IMR-90 (cell line): ENCODE results near the gene IRS2. TPM values are rescaled to one million over a fixed set of nuclear protein-coding genes. Genes with fewer than 3 reads are reported as not detected.
A peak's percentile ranks its signal among the peaks of the same experiment; 100 is the strongest.

Experiments
- ATAC-seq: fragments of 200-7000 bp; cut with Tn5 transposase; 2 replicates; pipeline ENCODE4 v1.9.1; 2020; ENCODE audit warnings: low read depth, mild to moderate bottlenecking, moderate library complexity
- BruUV-seq: library from RNA; stranded (reverse); fragments of 400-500 nt; replicated peaks from 2 replicates; lab custom pipeline; 2021; lab: Mats Ljungman, UMichigan
- CTCF ChIA-PET: fragments of 300-600 bp; formaldehyde crosslinking; extraction: SDS; loops from one replicate; lab custom pipeline; 2021; ENCODE audit warnings: antibody characterized with exemption; lab: Yijun Ruan, JAX
- POLR2A ChIA-PET: fragments of 300-600 bp; sonication (Branson Sonifier 250); formaldehyde crosslinking; loops from one replicate; lab custom pipeline; 2022; ENCODE audit warnings: antibody characterized with exemption; ENCODE audit not compliant: unreplicated experiment; lab: Charles Lee
- DNase-seq: peaks from one replicate; pipeline ENCODE4 v3.0.0; 2013
- H2AFZ ChIP-seq: replicated peaks from 2 replicates; pipeline ENCODE3; 2013; ENCODE audit warnings: low read length, mild to moderate bottlenecking; ENCODE audit not compliant: poor library complexity
- H2AK5ac ChIP-seq: 2 replicates; pipeline ENCODE4 v1.6.1; 2013; ENCODE audit warnings: low read depth, low read length, inconsistent platforms
- H2AK9ac ChIP-seq: replicated peaks from 2 replicates; pipeline ENCODE3; 2013; ENCODE audit warnings: mild to moderate bottlenecking, low read depth, low read length, moderate library complexity; ENCODE audit not compliant: poor library complexity
- H2BK120ac ChIP-seq: 2 replicates; pipeline ENCODE4 v1.6.1; 2013; ENCODE audit warnings: low read depth, low read length, inconsistent platforms
- H2BK15ac ChIP-seq: 3 replicates; pipeline ENCODE4 v1.6.1; 2013; ENCODE audit warnings: low read depth, low read length, inconsistent platforms
- H2BK20ac ChIP-seq: 2 replicates; pipeline ENCODE4 v1.6.1; 2013; ENCODE audit warnings: low read depth, mild to moderate bottlenecking, inconsistent platforms, low read length, moderate library complexity
- H2BK5ac ChIP-seq: 2 replicates; pipeline ENCODE4 v1.6.1; 2013; ENCODE audit warnings: mild to moderate bottlenecking, low read depth, low read length, inconsistent platforms; ENCODE audit not compliant: poor library complexity, severe bottlenecking
- H3K14ac ChIP-seq: replicated peaks from 2 replicates; pipeline ENCODE4 v1.6.1; 2013; ENCODE audit warnings: low read depth, low read length, inconsistent platforms
- H3K18ac ChIP-seq: 2 replicates; pipeline ENCODE4 v1.6.1; 2013; ENCODE audit warnings: low read depth, low read length, control low read depth
- H3K23ac ChIP-seq: 2 replicates; pipeline ENCODE4 v1.6.1; 2013; ENCODE audit warnings: low read depth, low read length, inconsistent platforms
- H3K27ac ChIP-seq: 2 replicates; pipeline ENCODE4 v1.5.1; 2013; ENCODE audit warnings: mild to moderate bottlenecking, control low read depth, low read length; ENCODE audit not compliant: insufficient read depth
- H3K27me3 ChIP-seq: 2 replicates; pipeline ENCODE4 v1.6.1; 2013; ENCODE audit warnings: low read length; ENCODE audit not compliant: control insufficient read depth, insufficient read depth
- H3K36me3 ChIP-seq: 2 replicates; pipeline ENCODE4 v1.6.1; 2013; ENCODE audit warnings: low read length, mixed read lengths; ENCODE audit not compliant: control insufficient read depth, insufficient read depth
- H3K4ac ChIP-seq: 2 replicates; pipeline ENCODE4 v1.6.1; 2013; ENCODE audit warnings: low read depth, low read length, inconsistent platforms
- H3K4me1 ChIP-seq: 2 replicates; pipeline ENCODE4 v1.6.1; 2013; ENCODE audit warnings: low read length, mixed read lengths; ENCODE audit not compliant: control insufficient read depth, insufficient read depth
- H3K4me2 ChIP-seq: 2 replicates; pipeline ENCODE4 v1.6.1; 2013; ENCODE audit warnings: low read depth, mild to moderate bottlenecking, control low read depth, low read length, moderate library complexity
- H3K4me3 ChIP-seq: 2 replicates; pipeline ENCODE4 v1.5.1; 2013; ENCODE audit warnings: low read depth, mild to moderate bottlenecking, control low read depth, low read length, moderate library complexity; ENCODE audit not compliant: insufficient read depth
- H3K56ac ChIP-seq: 2 replicates; pipeline ENCODE4 v1.6.1; 2013; ENCODE audit warnings: low read length, inconsistent platforms; ENCODE audit not compliant: insufficient read depth; ENCODE audit errors: extremely low read depth
- H3K79me1 ChIP-seq, 2 experiments: 2 replicates each; pipeline ENCODE4 v1.6.1; 2013; ENCODE audit warnings: low read length in 2 of 2, inconsistent platforms in 1 of 2, low read depth in 1 of 2
- H3K9ac ChIP-seq: 2 replicates; pipeline ENCODE4 v1.6.1; 2013; ENCODE audit warnings: low read depth, low read length, control low read depth
- H3K9me1 ChIP-seq: 2 replicates; pipeline ENCODE4 v1.6.1; 2013; ENCODE audit warnings: low read length, inconsistent platforms; ENCODE audit not compliant: insufficient read depth
- H3K9me3 ChIP-seq: 2 replicates; pipeline ENCODE4 v1.6.1; 2013; ENCODE audit warnings: low read length; ENCODE audit not compliant: control insufficient read depth, insufficient read depth
- H4K20me1 ChIP-seq: 2 replicates; pipeline ENCODE4 v1.6.1; 2013; ENCODE audit warnings: low read length, inconsistent platforms; ENCODE audit not compliant: insufficient read depth
- H4K5ac ChIP-seq: 2 replicates; pipeline ENCODE4 v1.6.1; 2013; ENCODE audit warnings: mild to moderate bottlenecking, low read depth, low read length, control low read depth
- H4K8ac ChIP-seq, 2 experiments: 2 replicates each; pipeline ENCODE4 v1.6.1; 2013; ENCODE audit warnings: low read depth in 2 of 2, low read length in 2 of 2, control low read depth in 1 of 2, inconsistent platforms in 1 of 2
- H4K91ac ChIP-seq: 2 replicates; pipeline ENCODE4 v1.6.1; 2013; ENCODE audit warnings: low read depth, low read length, inconsistent platforms; ENCODE audit not compliant: insufficient read depth
- BHLHE40 ChIP-seq: fragments of 150-350 bp; IDR thresholded peaks from 2 replicates; pipeline ENCODE4 v1.6.1; 2016; ENCODE audit warnings: mild to moderate bottlenecking, low read depth, low read length
- CEBPB ChIP-seq: IDR thresholded peaks from 2 replicates; pipeline ENCODE4 v1.6.1; 2012; ENCODE audit warnings: low read depth, low read length, improper control_type of control experiment
- CHD1 ChIP-seq: IDR thresholded peaks from 2 replicates; pipeline ENCODE4 v1.6.1; 2012; ENCODE audit warnings: low read depth, low read length, improper control_type of control experiment
- FOS ChIP-seq: fragments of 150-350 bp; IDR thresholded peaks from 2 replicates; pipeline ENCODE4 v1.6.1; 2016; ENCODE audit warnings: low read depth, low read length
- MAFK ChIP-seq: IDR thresholded peaks from 2 replicates; pipeline ENCODE4 v1.6.1; 2012; ENCODE audit warnings: low read depth, low read length, improper control_type of control experiment
- MAZ ChIP-seq: IDR thresholded peaks from 2 replicates; pipeline ENCODE4 v1.6.1; 2012; ENCODE audit warnings: low read depth, mild to moderate bottlenecking, low read length, improper control_type of control experiment, moderate library complexity, borderline replicate concordance
- MXI1 ChIP-seq: IDR thresholded peaks from 2 replicates; pipeline ENCODE4 v1.6.1; 2012; ENCODE audit warnings: low read depth, mild to moderate bottlenecking, low read length, moderate library complexity, borderline replicate concordance
- NFE2L2 ChIP-seq: fragments of 150-350 bp; IDR thresholded peaks from 2 replicates; pipeline ENCODE4 v1.6.1; 2016; ENCODE audit warnings: low read depth, mild to moderate bottlenecking, low read length
- POLR2A ChIP-seq: IDR thresholded peaks from 2 replicates; pipeline ENCODE4 v1.6.1; 2012; ENCODE audit warnings: mild to moderate bottlenecking, low read depth, low read length
- RAD21 ChIP-seq: IDR thresholded peaks from 2 replicates; pipeline ENCODE4 v1.6.1; 2012; ENCODE audit warnings: low read length, improper control_type of control experiment
- RCOR1 ChIP-seq: IDR thresholded peaks from 2 replicates; pipeline ENCODE4 v1.6.1; 2012; ENCODE audit warnings: mild to moderate bottlenecking, low read length, improper control_type of control experiment; ENCODE audit not compliant: insufficient replicate concordance
- RFX5 ChIP-seq: IDR thresholded peaks from 2 replicates; pipeline ENCODE4 v1.8.0; 2012; ENCODE audit warnings: low read depth, mild to moderate bottlenecking, low read length, moderate library complexity
- SMC3 ChIP-seq: fragments of 150-350 bp; IDR thresholded peaks from 2 replicates; pipeline ENCODE4 v1.6.1; 2016; ENCODE audit warnings: low read depth, mild to moderate bottlenecking, antibody characterized with exemption, low read length, moderate library complexity
- WGBS, 2 experiments: methylation state at CpG; one replicate each; pipeline versions ENCODE4 v1.1.5 to v1.1.7; 2013; ENCODE audit warnings: missing lambda C conversion rate in 2 of 2; ENCODE audit not compliant: insufficient read length in 1 of 2; ENCODE audit errors: extremely low coverage in 2 of 2; 5-methylcytosine and 5-hydroxymethylcytosine counted together
- dilution Hi-C: fragments of 300-500 bp; cut with HindIII; formaldehyde crosslinking; loops from one replicate; pipeline ENCODE4 v1.14.3; 2018; ENCODE audit warnings: low sequenced_read_pairs; ENCODE audit not compliant: unreplicated experiment
- in situ Hi-C: fragments of 300-500 bp; cut with MboI; formaldehyde crosslinking; loops from 3 replicates; pipeline ENCODE4 v1.14.3; 2019; ENCODE audit warnings: low sequenced_read_pairs, inconsistent platforms, mixed read lengths
- intact Hi-C: fragments of 100-400 bp; cut with micrococcal nuclease; formaldehyde crosslinking; loops from 2 replicates; pipeline ENCODE4 v1.10.0; 2022
- polyA plus RNA-seq, 3 experiments: library from polyadenylated mRNA; depleted of rRNA; stranded (reverse); fragments of >200 nt; gene quantifications; 2 replicates each; pipeline ENCODE4 v1.2.3, GENCODE V29; 2012; ENCODE audit warnings: low replicate concordance in 1 of 3
- total RNA-seq: library from RNA; depleted of rRNA; stranded (reverse); fragments of >200 nt; gene quantifications from 2 replicates; pipeline ENCODE4 v1.2.3, GENCODE V29; 2012
- TF ChIP-seq, protein P1 (sequence below): conservative IDR thresholded peaks from 2 replicates; pipeline ENCODE4 v1.5.1; 2012; ENCODE audit warnings: mild to moderate bottlenecking, low read depth, low read length, improper control_type of control experiment
- TF ChIP-seq, protein P2 (sequence below): fragments of 150-350 bp; IDR thresholded peaks from 2 replicates; pipeline ENCODE4 v1.6.1; 2016; ENCODE audit warnings: low read depth, mild to moderate bottlenecking, low read length, moderate library complexity, borderline replicate concordance

IRS2 gene
- total and polyA plus RNA-seq, 2 of the 4 experiments (the other 2 are of a cell fraction): 0.36 to 1.4 TPM

DNA sequence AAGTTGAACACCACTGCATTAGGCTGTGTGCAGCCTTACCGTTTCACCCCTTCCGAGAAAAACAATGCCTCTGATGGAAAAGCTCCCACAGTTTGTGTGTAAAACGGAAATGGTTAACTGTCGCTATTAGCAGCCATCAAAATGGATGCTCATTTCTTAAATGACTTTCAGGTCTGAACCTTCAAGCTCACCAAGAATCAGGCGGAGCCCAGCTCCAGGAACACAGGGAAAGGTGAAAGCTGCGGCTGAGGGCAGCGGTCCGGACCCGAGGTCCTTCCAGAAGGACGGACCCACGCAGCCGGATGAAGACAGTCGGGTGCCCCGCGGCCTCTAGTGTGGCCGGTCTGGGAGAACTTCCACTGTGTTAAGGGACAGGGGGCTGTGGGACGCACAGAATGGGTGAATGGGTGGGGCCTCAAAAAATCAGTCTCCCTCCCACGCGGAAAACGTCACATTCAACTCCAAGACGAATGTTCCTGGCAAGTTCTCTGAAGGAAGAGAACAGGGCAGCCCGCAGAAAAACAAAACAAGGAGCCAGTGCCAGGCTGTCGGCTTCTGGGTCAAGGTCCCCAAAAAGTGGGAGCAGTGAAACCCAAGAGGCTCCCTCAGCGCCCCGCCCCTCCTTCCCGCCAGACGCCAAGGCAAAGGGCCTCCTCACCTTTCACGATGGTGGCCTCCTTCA is 4.9 kb downstream of the IRS2 start:
- Histone ChIP-seq H3K79me1 (peaks cover 23 to 39% of the 10 kb centered on the region in 2 experiments; a peak in 3 of 4 replicates), H2AK9ac (peak overlapping the region; percentile 34), H3K23ac (peak overlapping the region; percentile 66; the same call in 1 of the 2 replicates), H2BK20ac (no peak overlapping the region), H2BK120ac (no peak overlapping the region), H4K5ac (no peak overlapping the region), H4K20me1 (peaks cover 52% of the 10 kb centered on the region), H4K91ac (no peak overlapping the region), H3K9ac (no peak overlapping the region), H3K4me1 (peaks cover 18% of the 10 kb centered on the region), H3K27me3 (no peaks in the 10 kb centered on the region), H4K8ac (peak overlapping the region in 1 of 2 experiments; percentile 37; a peak in 2 of 4 replicates), H3K4me3 (peak overlapping the region; percentile 10; the same call in 1 of the 2 replicates), H3K4me2 (peak overlapping the region; percentile 81), H3K56ac (no peak overlapping the region), H2AK5ac (no peak overlapping the region), H3K36me3 (peaks cover 28% of the 10 kb centered on the region), H3K4ac (no peak overlapping the region; the same call in 1 of the 2 replicates), H2AFZ (peak overlapping the region; percentile 63), H2BK5ac (no peak overlapping the region), H3K14ac (0 out of 2 replicates have a peak overlapping the region, but pooled peaks have one; percentile 14), H3K9me1 (peaks cover 3% of the 10 kb centered on the region; the same call in 1 of the 2 replicates), H2BK15ac (no peak overlapping the region), H3K27ac (no peak overlapping the region), H3K9me3 (no peaks in the 10 kb centered on the region), H3K18ac (no peak overlapping the region)
- POLR2A ChIA-PET: interaction anchor here (0.5 kb wide), 1 partner anchor 166 kb away, joined by 3 read pairs; no protein-coding TSS in a partner anchor
- DNase-seq (no peak), ATAC-seq (no peak)
- no TSS peak for BruUV-seq
- in situ Hi-C loops: no loop called here
- CTCF ChIA-PET: interaction anchor here (1.1 kb wide), 1 partner anchor 820 kb away, joined by 3 read pairs; no protein-coding TSS in a partner anchor
- WGBS, 2 experiments: 73% methylated on average over 9 of the region's 28 CpGs; no CpG with 5 or more reads in 1 of the 2 experiments
- dilution Hi-C loops: loop anchor here (25.0 kb wide), 1 partner anchor 331 kb away; no protein-coding TSS in a partner anchor
- intact Hi-C loops: loop anchor here (2.0 kb wide), 1 partner anchor 525 kb away; no protein-coding TSS in a partner anchor
- TF ChIP-seq BHLHE40 (no peak), RAD21 (no peak), MAZ (no peak), CEBPB (no peak), RFX5 (no peak), NFE2L2 (no peak), MXI1 (no peak), CHD1 (no peak), POLR2A (no peak), FOS (no peak), RCOR1 (no peak), SMC3 (no peak), MAFK (no peak)
- TF ChIP-seq, protein P1, sequence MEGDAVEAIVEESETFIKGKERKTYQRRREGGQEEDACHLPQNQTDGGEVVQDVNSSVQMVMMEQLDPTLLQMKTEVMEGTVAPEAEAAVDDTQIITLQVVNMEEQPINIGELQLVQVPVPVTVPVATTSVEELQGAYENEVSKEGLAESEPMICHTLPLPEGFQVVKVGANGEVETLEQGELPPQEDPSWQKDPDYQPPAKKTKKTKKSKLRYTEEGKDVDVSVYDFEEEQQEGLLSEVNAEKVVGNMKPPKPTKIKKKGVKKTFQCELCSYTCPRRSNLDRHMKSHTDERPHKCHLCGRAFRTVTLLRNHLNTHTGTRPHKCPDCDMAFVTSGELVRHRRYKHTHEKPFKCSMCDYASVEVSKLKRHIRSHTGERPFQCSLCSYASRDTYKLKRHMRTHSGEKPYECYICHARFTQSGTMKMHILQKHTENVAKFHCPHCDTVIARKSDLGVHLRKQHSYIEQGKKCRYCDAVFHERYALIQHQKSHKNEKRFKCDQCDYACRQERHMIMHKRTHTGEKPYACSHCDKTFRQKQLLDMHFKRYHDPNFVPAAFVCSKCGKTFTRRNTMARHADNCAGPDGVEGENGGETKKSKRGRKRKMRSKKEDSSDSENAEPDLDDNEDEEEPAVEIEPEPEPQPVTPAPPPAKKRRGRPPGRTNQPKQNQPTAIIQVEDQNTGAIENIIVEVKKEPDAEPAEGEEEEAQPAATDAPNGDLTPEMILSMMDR: no peak
- TF ChIP-seq, protein P2, sequence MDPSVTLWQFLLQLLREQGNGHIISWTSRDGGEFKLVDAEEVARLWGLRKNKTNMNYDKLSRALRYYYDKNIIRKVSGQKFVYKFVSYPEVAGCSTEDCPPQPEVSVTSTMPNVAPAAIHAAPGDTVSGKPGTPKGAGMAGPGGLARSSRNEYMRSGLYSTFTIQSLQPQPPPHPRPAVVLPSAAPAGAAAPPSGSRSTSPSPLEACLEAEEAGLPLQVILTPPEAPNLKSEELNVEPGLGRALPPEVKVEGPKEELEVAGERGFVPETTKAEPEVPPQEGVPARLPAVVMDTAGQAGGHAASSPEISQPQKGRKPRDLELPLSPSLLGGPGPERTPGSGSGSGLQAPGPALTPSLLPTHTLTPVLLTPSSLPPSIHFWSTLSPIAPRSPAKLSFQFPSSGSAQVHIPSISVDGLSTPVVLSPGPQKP: no peak
